ENCODE results near the gene BFSP2. TPM values are rescaled to one million over a fixed set of nuclear protein-coding genes. Genes with fewer than 3 reads are reported as not detected.
A peak's percentile ranks its signal among the peaks of the same experiment; 100 is the strongest.

The BFSP2 gene
- total and polyA plus RNA-seq, 8 donors: 0.68 to 2.7 (median 1.4) TPM; not detected in 5

DNA sequence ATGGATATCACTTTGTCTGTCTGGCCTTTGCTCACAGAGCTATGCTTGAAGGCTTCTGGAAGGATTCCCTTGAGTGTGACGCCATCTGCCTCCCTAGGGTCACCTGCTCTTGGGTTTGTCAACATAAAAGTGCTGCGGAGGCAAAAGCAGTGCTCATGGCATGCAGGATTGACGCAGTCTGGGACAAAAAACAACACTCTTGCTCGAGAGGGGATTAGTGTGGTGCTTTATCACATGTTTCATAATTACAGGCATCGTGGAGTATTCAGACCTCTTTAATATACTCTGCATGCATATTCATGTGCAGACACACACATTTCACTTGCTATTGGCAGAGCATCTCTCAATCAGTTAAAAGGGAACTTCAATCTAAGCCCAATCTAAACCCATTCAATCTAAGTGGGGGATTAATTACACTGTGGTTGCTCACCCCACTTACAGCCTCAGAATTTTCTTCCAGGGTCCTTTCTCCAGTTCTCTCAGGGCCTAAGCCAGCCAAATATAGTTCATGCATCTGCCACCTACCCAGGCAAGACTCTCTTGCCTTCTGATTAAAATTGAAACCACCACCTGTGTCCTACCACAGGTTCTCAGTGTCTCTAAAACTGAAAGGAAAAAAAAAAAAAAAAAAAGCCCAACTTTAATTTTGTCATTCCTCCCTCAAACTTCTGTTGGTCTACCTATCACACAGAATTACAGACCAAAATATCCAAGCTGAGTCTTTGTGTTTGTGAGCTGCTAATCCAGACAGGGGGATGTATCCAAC is 75.6 kb downstream of the BFSP2 start:
- peak in 1 of 2 donors; percentile 24 for DNase-seq
- no peak overlapping the region for H3K4me3 ChIP-seq
- H3K36me3 ChIP-seq: no peaks in the 10 kb centered on the region
- peaks cover 0 to 22% (median 12%) of the 10 kb centered on the region in 4 donors for H3K4me1 ChIP-seq
- TF ChIP-seq POLR2A (IDR thresholded peaks at IDR 0.05) (no peak), POLR2AphosphoS5 (IDR thresholded peaks at IDR 0.05) (no peak), EP300 (IDR thresholded peaks at IDR 0.05) (no peak)
- TF ChIP-seq, protein P1, sequence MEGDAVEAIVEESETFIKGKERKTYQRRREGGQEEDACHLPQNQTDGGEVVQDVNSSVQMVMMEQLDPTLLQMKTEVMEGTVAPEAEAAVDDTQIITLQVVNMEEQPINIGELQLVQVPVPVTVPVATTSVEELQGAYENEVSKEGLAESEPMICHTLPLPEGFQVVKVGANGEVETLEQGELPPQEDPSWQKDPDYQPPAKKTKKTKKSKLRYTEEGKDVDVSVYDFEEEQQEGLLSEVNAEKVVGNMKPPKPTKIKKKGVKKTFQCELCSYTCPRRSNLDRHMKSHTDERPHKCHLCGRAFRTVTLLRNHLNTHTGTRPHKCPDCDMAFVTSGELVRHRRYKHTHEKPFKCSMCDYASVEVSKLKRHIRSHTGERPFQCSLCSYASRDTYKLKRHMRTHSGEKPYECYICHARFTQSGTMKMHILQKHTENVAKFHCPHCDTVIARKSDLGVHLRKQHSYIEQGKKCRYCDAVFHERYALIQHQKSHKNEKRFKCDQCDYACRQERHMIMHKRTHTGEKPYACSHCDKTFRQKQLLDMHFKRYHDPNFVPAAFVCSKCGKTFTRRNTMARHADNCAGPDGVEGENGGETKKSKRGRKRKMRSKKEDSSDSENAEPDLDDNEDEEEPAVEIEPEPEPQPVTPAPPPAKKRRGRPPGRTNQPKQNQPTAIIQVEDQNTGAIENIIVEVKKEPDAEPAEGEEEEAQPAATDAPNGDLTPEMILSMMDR (IDR thresholded peaks at IDR 0.05): no peak
- H3K27ac ChIP-seq: peak overlapping the region in 3 of 5 donors; percentile 14 to 74 (median 60)
- H3K27me3 ChIP-seq: no peaks in the 10 kb centered on the region
- WGBS, 5 donors: 72 to 82% (median 76%) methylated on average over 5 of the region's 5 CpGs
- intact Hi-C loops (cut with DNase I; ENCODE audit: low total_unique reads): no loop called here
- H3K9me3 ChIP-seq: no peaks in the 10 kb centered on the region

DNA sequence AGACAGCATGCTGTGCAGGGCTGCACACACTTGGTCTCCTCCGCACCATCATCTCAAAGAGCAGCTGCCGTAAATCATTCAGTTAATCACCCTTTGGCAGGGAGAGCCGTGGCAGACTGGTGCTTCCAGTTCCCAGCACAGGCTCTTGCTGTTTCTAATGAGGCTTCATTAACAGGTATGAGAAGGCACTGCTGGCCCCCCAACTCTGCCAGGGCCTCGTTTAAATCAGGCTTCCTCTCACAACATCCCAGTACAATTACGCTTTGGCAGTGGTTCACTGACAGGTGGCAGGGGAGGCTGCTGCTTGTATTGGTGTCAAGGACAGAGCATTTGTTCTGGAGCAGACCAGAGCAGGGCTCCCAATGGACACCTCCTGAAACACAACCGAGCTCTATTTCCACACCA is 77.1 kb downstream of the BFSP2 start:
- Histone ChIP-seq H3K27me3 (no peaks in the 10 kb centered on the region), H3K27ac (no peak overlapping the region), H3K4me3 (no peak overlapping the region), H3K9me3 (no peaks in the 10 kb centered on the region), H3K36me3 (no peaks in the 10 kb centered on the region), H3K4me1 (peaks cover 0 to 22% (median 12%) of the 10 kb centered on the region in 4 donors)
- peak in 1 of 2 donors; percentile 43 for DNase-seq
- intact Hi-C loops (cut with DNase I; ENCODE audit: low total_unique reads): no loop called here
- TF ChIP-seq POLR2A (IDR thresholded peaks at IDR 0.05) (no peak), POLR2AphosphoS5 (IDR thresholded peaks at IDR 0.05) (no peak), EP300 (IDR thresholded peaks at IDR 0.05) (no peak)
- 60 to 78% (median 76%) methylated on average over 6 of the region's 6 CpGs for WGBS, 5 donors

DNA sequence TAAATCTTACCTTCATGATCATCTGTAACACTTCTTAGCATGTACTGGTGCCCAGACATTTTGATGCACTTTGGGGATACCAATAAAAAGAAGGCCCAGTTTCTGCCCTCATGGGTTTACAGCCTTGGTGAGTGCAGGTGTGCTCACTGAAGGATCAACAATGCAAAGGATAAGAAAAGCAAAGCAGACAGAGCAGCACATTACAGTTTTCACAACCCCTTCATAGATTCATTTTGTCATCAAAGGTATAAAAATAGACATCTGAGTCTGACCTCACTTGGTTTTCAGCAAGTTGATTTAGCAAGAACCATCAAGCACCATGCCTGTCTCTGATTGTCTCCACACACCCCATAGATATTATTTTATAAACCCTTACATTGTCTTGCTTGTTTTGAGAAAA is 77.6 kb downstream of the BFSP2 start:
- H3K36me3 ChIP-seq: no peaks in the 10 kb centered on the region
- H3K4me3 ChIP-seq: no peak overlapping the region
- no peaks in the 10 kb centered on the region for H3K27me3 ChIP-seq
- H3K4me1 ChIP-seq: peaks cover 0 to 17% (median 12%) of the 10 kb centered on the region in 4 donors
- TF ChIP-seq POLR2AphosphoS5 (IDR thresholded peaks at IDR 0.05) (no peak), EP300 (IDR thresholded peaks at IDR 0.05) (no peak), POLR2A (IDR thresholded peaks at IDR 0.05) (no peak)
- TF ChIP-seq, protein P1 (IDR thresholded peaks at IDR 0.05): no peak
- no peak for DNase-seq
- intact Hi-C loops (cut with DNase I; ENCODE audit: low total_unique reads): no loop called here
- no peak overlapping the region for H3K27ac ChIP-seq
- H3K9me3 ChIP-seq: no peaks in the 10 kb centered on the region

DNA sequence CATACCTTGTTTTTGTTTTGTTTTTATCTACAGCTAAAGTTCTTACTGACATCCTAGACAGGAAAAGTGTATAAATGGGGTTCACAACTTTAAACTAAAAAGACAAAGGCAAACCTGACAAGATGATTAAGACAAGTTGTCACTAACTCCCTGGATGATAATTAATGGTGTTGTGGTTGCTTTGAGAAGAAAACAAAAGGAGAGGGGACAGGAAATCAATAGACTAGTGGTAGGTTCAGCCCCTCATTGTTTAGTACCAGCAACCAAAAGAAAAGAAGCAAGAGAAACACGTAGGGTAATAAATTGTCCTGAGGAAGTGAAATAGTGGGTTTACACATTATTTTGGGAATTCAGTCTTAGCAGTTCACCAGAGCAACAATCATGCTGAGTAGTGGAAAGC is 78.8 kb downstream of the BFSP2 start:
- whole genome bisulfite sequencing, 5 donors: 41 to 74% (median 60%) methylated on average over 1 of the region's 1 CpG
- no peak overlapping the region for H3K4me3 ChIP-seq
- TF ChIP-seq, protein P1 (IDR thresholded peaks at IDR 0.05): no peak
- TF ChIP-seq POLR2AphosphoS5 (IDR thresholded peaks at IDR 0.05) (no peak), POLR2A (IDR thresholded peaks at IDR 0.05) (no peak), EP300 (IDR thresholded peaks at IDR 0.05) (no peak)
- no peaks in the 10 kb centered on the region for H3K36me3 ChIP-seq
- H3K27me3 ChIP-seq: no peaks in the 10 kb centered on the region
- DNase-seq: no peak
- peaks cover 0 to 17% (median 12%) of the 10 kb centered on the region in 4 donors for H3K4me1 ChIP-seq
- no peaks in the 10 kb centered on the region for H3K9me3 ChIP-seq
- intact Hi-C loops (cut with DNase I; ENCODE audit: low total_unique reads): no loop called here
- no peak overlapping the region for H3K27ac ChIP-seq

DNA sequence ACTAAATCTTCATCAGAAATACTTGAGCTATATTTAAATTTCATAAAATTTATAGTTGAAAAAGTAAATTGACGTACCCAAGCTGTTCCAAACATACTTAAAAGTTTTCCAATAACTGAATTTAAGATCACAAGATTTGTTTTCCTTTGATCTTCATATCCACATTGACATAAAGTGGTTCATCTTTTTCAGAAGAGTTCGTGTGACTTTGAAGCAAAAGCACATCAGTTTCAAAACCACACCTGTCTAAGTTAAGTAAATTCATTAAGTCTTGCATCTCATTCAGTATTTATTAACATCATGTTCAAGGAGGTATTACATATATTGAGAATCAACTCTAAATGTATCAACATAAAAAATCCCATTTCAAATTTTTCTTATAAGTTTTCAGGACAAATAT is 79.5 kb downstream of the BFSP2 start:
- Histone ChIP-seq H3K4me3 (no peak overlapping the region), H3K36me3 (no peaks in the 10 kb centered on the region), H3K27ac (no peak overlapping the region), H3K4me1 (peaks cover 0 to 9% (median 9%) of the 10 kb centered on the region in 4 donors), H3K9me3 (peaks cover 0 to under 1% (median 0%) of the 10 kb centered on the region in 4 donors), H3K27me3 (no peaks in the 10 kb centered on the region)
- 87 to 93% (median 92%) methylated on average over 2 of the region's 2 CpGs for WGBS, 5 donors
- no peak for DNase-seq
- no peak for TF ChIP-seq POLR2A (IDR thresholded peaks at IDR 0.05)
- TF ChIP-seq POLR2AphosphoS5 (IDR thresholded peaks at IDR 0.05): no peak
- TF ChIP-seq, protein P1 (IDR thresholded peaks at IDR 0.05): no peak
- no peak for TF ChIP-seq EP300 (IDR thresholded peaks at IDR 0.05)
- intact Hi-C loops (cut with DNase I; ENCODE audit: low total_unique reads): no loop called here
